Epithelial cell of prostate (primary cell): ENCODE measurements around the gene MED13L.
A peak's percentile ranks its signal among the peaks of the same experiment; 100 is the strongest.

Experiments used
- DNase-seq: peaks from one replicate; pipeline ENCODE4 v3.0.0-alpha.2; 2011; ENCODE audit warnings: low read depth, low spot score
- H3K27ac ChIP-seq: fragments of 450-650 bp; 2 replicates; pipeline ENCODE4 v1.5.1; 2017; ENCODE audit warnings: mild to moderate bottlenecking

Gene MED13L

DNA sequence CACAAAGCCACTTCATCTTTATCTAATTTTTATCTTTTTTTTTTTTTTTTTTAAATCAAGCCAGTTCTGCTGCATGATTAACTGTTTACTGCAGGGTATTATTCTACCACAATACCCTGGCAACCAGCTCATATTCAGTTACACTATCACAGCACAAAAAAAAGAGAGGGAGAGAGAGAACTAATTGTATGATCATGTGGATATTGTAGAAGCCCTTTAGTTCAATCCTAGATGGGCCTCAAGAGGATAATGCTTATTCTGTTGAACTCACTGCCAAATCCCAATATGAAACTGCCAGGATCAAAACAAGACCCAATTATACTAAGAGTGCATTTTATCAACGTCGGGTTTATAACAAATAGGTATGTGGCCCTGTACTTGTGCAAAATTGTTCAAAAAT lies 51.5 kb downstream of the MED13L start:
- no peak for DNase-seq
- no peak overlapping the region for H3K27ac ChIP-seq

GRCh38 chr12:116222358-116222757 lies 55.1 kb downstream of the MED13L start:
- no peak overlapping the region for H3K27ac ChIP-seq
- DNase-seq: peak; percentile 39

DNA sequence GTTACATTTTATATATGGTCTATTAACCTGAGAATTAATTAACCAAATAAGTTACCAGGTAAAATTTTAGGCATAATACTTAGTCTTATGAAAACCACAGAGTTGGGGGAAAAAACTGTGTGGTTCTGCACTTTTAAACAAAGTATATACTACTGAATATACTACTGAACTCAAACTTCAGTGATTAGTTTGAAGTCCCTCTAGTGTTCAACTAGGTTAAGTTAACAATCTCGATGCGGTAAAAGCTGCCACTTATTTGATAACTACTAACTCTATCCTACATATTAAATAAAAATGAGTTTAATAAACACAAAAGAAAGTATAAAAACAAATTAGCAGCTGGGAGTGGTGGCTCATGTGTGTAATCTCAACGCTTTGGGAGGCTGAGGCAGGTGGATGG lies 56.7 kb downstream of the MED13L start:
- no peak overlapping the region for H3K27ac ChIP-seq
- DNase-seq: no peak

DNA sequence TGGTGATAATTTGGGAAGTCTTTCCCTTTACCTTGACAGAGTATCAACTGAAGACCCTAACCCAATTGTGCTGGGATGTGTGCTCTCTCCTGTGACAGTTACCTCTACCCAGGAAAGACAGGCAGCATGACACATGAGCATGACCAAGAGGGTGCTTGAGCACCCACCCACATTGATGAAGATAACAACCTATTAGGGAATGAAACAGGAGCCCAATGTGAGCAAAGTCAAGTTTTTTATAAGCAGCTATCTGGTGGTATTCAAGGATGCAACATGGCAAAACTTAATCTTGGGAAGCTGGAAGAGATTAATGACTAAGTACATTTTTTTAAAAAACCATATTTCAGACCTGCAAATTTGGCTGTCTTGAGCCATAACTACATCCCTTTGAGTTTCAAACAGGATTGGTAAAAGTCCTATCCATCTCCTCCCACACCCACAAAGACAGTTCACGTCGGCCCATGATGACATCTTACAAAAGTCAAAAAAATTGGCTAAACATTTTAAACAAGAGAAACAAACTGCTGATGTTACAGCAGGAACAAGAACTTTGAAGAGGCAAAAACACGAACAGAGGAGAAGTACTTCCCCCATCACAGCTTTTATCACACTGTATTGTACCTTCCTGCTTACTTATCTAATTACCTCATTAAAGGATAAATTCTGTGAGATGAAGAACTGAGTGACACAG lies 60.3 kb downstream of the MED13L start:
- DNase-seq: no peak
- H3K27ac ChIP-seq: no peak overlapping the region

DNA sequence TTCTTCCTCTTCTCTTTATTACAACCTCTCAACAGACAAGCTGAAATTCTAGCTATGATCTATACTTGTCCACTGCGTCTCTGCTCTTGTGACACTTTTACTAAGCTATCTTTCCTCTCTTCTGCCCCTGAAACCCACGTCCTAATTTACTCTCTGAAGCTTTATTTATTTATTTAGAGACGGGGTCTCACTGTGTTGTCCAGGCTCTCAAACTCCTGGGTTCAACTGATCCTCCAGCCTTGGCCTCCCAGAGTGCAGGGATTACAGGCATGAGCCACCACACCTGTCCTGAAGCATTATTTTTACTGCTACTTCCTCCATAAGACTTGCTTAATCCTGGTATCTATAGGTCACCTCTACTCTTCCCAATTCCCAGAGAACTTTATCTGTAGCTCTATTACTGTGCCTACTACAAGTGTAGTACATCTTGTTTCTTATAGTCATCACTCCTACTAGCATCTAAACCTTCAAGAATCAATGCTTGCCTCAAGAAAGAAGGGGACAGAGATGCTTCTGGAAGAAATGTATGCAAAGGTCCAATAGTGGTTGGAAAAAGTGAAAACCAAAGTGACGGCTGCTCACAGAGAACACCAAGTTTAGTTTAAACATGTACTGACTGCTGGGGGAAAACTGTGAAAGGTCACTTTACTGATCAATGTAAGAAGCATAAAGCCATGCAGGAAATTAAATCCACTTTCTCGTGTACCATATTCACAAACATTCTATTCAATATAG lies 61.3 kb downstream of the MED13L start:
- H3K27ac ChIP-seq: no peak overlapping the region
- DNase-seq: no peak

DNA sequence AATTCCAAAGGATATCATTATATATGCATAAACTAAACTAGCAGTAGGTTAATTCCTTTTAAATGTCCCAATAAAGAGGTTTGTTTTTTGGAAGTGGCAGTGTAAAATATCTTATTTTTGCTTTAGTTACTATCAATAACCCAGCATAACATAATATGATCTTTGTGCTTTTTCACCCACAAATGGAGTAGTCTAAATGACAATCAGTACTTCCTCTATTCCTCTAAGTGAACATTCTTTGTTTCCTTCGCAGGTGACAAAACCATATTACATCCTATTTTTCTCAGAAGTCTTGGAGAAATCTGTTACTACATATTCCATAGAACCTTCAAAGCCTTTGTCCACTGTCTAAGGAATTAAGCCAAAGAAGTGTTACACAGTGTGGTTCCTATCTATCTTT lies 62.5 kb downstream of the MED13L start:
- H3K27ac ChIP-seq: no peak overlapping the region
- no peak for DNase-seq

DNA sequence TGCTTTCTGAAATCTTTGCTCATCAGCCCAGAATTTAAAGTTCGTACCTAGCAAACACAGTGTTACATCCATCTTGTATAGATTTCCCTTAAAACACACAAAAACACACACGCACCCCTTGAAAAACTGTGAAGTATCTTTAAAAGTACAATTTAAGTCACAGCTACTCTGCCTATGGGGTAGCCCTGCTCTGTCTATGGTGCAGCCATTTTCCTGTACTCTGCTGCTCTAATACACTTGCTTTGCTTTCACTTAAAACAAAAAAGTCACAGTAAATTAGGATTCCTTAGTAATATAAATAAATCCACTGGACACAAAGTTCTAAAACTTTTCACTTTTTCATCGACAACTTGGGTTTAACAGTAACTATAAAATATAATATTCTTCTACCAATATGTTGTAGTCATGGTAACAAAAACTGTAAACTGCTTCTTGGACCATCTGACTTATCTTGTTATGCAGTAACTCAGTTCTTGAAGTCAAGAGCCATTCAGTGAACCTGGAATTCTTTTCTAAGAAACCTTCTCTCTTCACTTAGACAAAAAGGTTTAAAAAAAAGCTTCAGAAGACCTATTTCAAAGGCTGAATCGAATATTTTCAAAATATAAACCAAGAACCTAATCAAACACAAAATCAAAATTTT lies 63.5 kb downstream of the MED13L start:
- DNase-seq: no peak
- no peak overlapping the region for H3K27ac ChIP-seq

GRCh38 chr12:116213014-116213413 lies 64.5 kb downstream of the MED13L start:
- no peak for DNase-seq
- no peak overlapping the region for H3K27ac ChIP-seq

DNA sequence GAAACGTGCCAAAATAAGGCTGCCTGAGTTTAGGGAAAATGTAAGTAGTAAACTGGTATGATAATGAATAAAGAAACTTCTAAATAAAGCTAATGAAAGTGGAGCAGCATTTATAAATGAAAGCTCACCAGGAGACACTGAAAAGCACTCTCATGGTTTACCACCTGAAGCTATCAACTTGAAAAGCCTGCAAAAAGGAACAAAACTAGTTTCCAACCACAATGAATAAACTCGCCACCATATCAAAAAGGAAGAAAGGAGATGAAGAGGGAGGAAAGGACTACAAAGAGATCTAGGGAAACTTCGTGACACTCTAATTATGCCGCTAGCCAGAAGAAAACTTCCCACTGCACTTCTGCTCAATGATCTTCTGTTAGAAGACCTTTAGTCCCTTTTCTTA lies 66.7 kb downstream of the MED13L start:
- DNase-seq: no peak
- H3K27ac ChIP-seq: no peak overlapping the region

- no peak overlapping the region for H3K27ac ChIP-seq
- no peak for DNase-seq
These were observed 67.4 kb downstream of the MED13L start for GRCh38 chr12:116210131-116210530.

GRCh38 chr12:116209503-116209902 lies 68.0 kb downstream of the MED13L start:
- no peak overlapping the region for H3K27ac ChIP-seq
- DNase-seq: no peak

- DNase-seq: no peak
- H3K27ac ChIP-seq: no peak overlapping the region
These were observed 70.2 kb downstream of the MED13L start for GRCh38 chr12:116207274-116207673.

DNA sequence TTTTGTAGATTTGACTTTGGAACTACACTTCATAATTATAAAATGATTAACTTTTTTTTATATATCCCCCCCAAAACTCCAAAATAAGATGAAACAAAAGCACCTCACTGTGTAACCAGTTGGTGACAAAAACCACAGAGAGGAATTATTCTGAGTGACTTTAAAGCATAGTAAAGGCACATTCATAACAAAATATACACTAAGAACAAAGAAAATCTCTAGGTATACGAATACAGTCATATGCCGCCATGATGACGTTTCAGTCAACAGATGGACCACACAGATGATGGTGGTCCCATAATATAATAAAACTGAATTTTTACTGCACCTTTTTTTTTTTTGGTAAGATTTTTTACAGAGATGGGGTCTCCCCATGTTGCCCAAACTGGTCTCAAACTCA lies 70.7 kb downstream of the MED13L start:
- no peak overlapping the region for H3K27ac ChIP-seq
- DNase-seq: no peak

- no peak for DNase-seq
- H3K27ac ChIP-seq: no peak overlapping the region
These were observed 72.7 kb downstream of the MED13L start for GRCh38 chr12:116204785-116205184.

DNA sequence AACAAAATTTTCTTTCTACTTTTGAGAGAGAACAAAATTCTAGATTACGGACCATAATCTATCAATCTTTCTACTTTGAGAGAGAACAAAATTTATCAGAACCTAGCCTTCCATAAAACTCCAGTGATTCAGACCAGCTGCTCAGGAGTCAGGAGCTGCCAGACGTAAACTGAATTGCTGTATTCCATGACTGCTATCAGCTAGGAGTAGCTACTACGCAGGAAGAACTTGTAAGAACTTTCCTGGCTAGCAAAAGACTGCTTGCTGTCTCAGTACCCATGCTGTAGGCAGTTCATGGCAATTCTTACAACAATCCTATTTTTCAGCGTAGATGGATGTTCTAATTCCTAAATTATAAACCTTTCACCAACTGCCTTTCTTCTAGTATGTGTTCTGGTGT lies 73.3 kb downstream of the MED13L start:
- no peak overlapping the region for H3K27ac ChIP-seq
- DNase-seq: no peak

- no peak overlapping the region for H3K27ac ChIP-seq
- no peak for DNase-seq
These were observed 74.6 kb downstream of the MED13L start for GRCh38 chr12:116202940-116203339.

DNA sequence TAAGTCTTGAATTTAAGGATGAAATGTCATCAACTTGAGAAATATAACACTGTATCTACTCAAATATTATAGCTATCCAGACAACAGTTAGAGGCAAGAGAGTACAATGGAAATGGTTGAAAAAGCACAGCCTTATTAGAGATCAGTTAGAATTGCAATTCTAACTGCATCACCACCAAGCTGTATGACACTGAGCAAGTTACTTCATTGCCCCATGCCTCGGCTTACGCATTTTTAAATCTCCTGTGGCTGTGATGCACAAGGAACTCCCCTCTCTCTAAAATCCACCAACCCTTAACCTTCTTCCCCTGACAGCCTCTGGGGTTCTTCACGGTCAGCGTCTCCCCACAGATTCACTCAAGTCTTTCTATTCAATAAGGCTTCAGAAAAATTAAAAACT lies 75.1 kb downstream of the MED13L start:
- no peak overlapping the region for H3K27ac ChIP-seq
- no peak for DNase-seq

GRCh38 chr12:116201908-116202307 lies 75.6 kb downstream of the MED13L start:
- no peak overlapping the region for H3K27ac ChIP-seq
- no peak for DNase-seq

- DNase-seq: no peak
- no peak overlapping the region for H3K27ac ChIP-seq
These were observed 76.1 kb downstream of the MED13L start for GRCh38 chr12:116201359-116201758.

GRCh38 chr12:116200812-116201211 lies 76.7 kb downstream of the MED13L start:
- H3K27ac ChIP-seq: no peak overlapping the region
- DNase-seq: no peak

- no peak for DNase-seq
- H3K27ac ChIP-seq: no peak overlapping the region
These were observed 78.3 kb downstream of the MED13L start for GRCh38 chr12:116199160-116199706.
